ENCODE measurements around the gene RUFY1.
A peak's percentile ranks its signal among the peaks of the same experiment; 100 is the strongest.

Gene RUFY1

GRCh38 chr5:179606071-179606909 lies 55.9 kb downstream of the RUFY1 start:
- no peak for DNase-seq

- no peak for DNase-seq
Observed at GRCh38 chr5:179606910-179607159, 56.5 kb downstream of the RUFY1 start.

GRCh38 chr5:179607160-179607931 lies 57.0 kb downstream of the RUFY1 start:
- no peak for DNase-seq

GRCh38 chr5:179608131-179608581 lies 57.8 kb downstream of the RUFY1 start:
- DNase-seq = no peak

GRCh38 chr5:179609834-179610108 lies 59.4 kb downstream of the RUFY1 start:
- DNase-seq = no peak

- no peak for DNase-seq
Observed at GRCh38 chr5:179610109-179610902, 60.0 kb downstream of the RUFY1 start.

- no peak for DNase-seq
Observed at GRCh38 chr5:179610903-179611265, 60.5 kb downstream of the RUFY1 start.

- no peak for DNase-seq
Observed at GRCh38 chr5:179612577-179613459, 62.5 kb downstream of the RUFY1 start.

- no peak for DNase-seq
Observed at GRCh38 chr5:179613460-179614071, 63.2 kb downstream of the RUFY1 start.

GRCh38 chr5:179614745-179615144 lies 64.4 kb downstream of the RUFY1 start:
- DNase-seq = no peak

- DNase-seq = no peak
Observed at GRCh38 chr5:179615203-179615602, 64.8 kb downstream of the RUFY1 start.

GRCh38 chr5:179616002-179616594 lies 65.7 kb downstream of the RUFY1 start:
- DNase-seq = no peak

- no peak for DNase-seq
Observed at GRCh38 chr5:179617930-179618329, 67.6 kb downstream of the RUFY1 start.

- DNase-seq = no peak
Observed at GRCh38 chr5:179618923-179619554, 68.7 kb downstream of the RUFY1 start.

GRCh38 chr5:179619776-179620175 lies 69.4 kb downstream of the RUFY1 start:
- no peak for DNase-seq

- no peak for DNase-seq
Observed at GRCh38 chr5:179620293-179620692, 69.9 kb downstream of the RUFY1 start.

GRCh38 chr5:179620703-179621350 lies 70.5 kb downstream of the RUFY1 start:
- DNase-seq = no peak

GRCh38 chr5:179621551-179622214 lies 71.3 kb downstream of the RUFY1 start:
- no peak for DNase-seq

GRCh38 chr5:179623003-179623905 lies 72.9 kb downstream of the RUFY1 start, which contains the start of gene HNRNPH1:
TSS of gene HNRNPH1 (minus strand) at chr5:179623671. CDS start at chr5:179623133, 538 bp downstream.
- peak; percentile 94 to 97 for DNase-seq

Measured in bone marrow (tissue), 2 donors.